Measurements from ENCODE around the gene FAM180B. TPM values are rescaled to one million over a fixed set of nuclear protein-coding genes. Genes with fewer than 3 reads are reported as not detected.

The FAM180B gene
- total and polyA plus RNA-seq, 2 of the 13 experiments (the other 11 are each of a cell fraction or from before 2014, with no cell fraction given), result 0.40 to 1.0 TPM

- CTCF ChIA-PET (ENCODE audit: low intra/inter-chr PET ratio, low total read pairs), result no interaction called here
- in situ Hi-C loops (cut with HindIII; ENCODE audit: extremely low pct_ligation_motif_present, low pct_unique_long_range_greater_than_20kb) (no loop called here), intact Hi-C loops (cut with micrococcal nuclease; ENCODE audit: unreplicated experiment) (no loop called here)
- Histone ChIP-seq H3K9me3 (ENCODE audit: low read length) (no peaks in the 10 kb centered on the region), H3K27ac (ENCODE audit: extremely low read length, insufficient read depth, low read length) (no peak overlapping the region), H3K4me3 (replicated peaks in 1 of 3; ENCODE audit: insufficient read depth in 1 of 3, low read depth in 2 of 3, low read length in 3 of 3) (no peak overlapping the region), H3K36me3 (replicated peaks in 1 of 2; ENCODE audit: control insufficient read depth in 1 of 2, insufficient read depth in 2 of 2, low read length in 2 of 2) (peaks cover 12 to 47% of the 10 kb centered on the region in 2 experiments), H3K9ac (ENCODE audit: insufficient read depth, low read depth, low read length) (no peak overlapping the region), H2AFZ (ENCODE audit: low read length) (no peak overlapping the region), H3K27me3 (ENCODE audit: control insufficient read depth in 1 of 2, insufficient read depth in 2 of 2, low read length in 2 of 2) (no peaks in the 10 kb centered on the region), H3K79me2 (ENCODE audit: insufficient read depth, low read length) (peaks cover 37% of the 10 kb centered on the region), H4K20me1 (ENCODE audit: insufficient read depth, low read length) (no peaks in the 10 kb centered on the region), H3K4me2 (ENCODE audit: low read depth, low read length) (no peak overlapping the region), H3K4me1 (ENCODE audit: insufficient read depth, low read length) (peaks cover 19% of the 10 kb centered on the region)
- WGBS (ENCODE audit: low lambda C conversion rate), result 97% methylated on average over 7 of the region's 7 CpGs
- no TSS peak for BruUV-seq (replicated peaks)
- no peak for ATAC-seq
- POLR2A ChIA-PET, result interaction anchor here (0.8 kb wide), 1 partner anchor 8 kb away, joined by 5 read pairs; the partner anchor contains the start of gene KBTBD4
- no peak for FAIRE-seq
- DNase-seq (ENCODE audit: low spot score), result no peak
- TF ChIP-seq ZBTB3 (CRISPR knock-in tag; IDR thresholded peaks at IDR 0.05; ENCODE audit: borderline replicate concordance, low read depth) (no peak), MTA3 (CRISPR knock-in tag; IDR thresholded peaks at IDR 0.05) (no peak), E2F5 (CRISPR knock-in tag; conservative IDR thresholded peaks at IDR 0.05) (no peak), BCL3 (CRISPR knock-in tag; IDR thresholded peaks at IDR 0.05) (no peak), ZNF773 (CRISPR knock-in tag; IDR thresholded peaks at IDR 0.05; ENCODE audit: borderline replicate concordance) (no peak), ZC3H13 (CRISPR knock-in tag; IDR thresholded peaks at IDR 0.05) (no peak), ATF7 (IDR thresholded peaks at IDR 0.05) (no peak), ATF7 (CRISPR knock-in tag; IDR thresholded peaks at IDR 0.05) (no peak), ZNF646 (CRISPR knock-in tag; IDR thresholded peaks at IDR 0.05) (no peak), KDM5B (CRISPR knock-in tag; IDR thresholded peaks at IDR 0.05; ENCODE audit: borderline replicate concordance) (no peak), ATF5 (CRISPR knock-in tag; IDR thresholded peaks at IDR 0.05; ENCODE audit: low read depth) (no peak), BORCS8-MEF2B (CRISPR knock-in tag; IDR thresholded peaks at IDR 0.05) (no peak), ZNF558 (CRISPR knock-in tag; IDR thresholded peaks at IDR 0.05; ENCODE audit: borderline replicate concordance) (no peak)
Observed at GRCh38 chr11:47569646-47570045, 16.8 kb upstream of the FAM180B start.
